Omental fat pad (tissue), 4 donors: Measurements from ENCODE around the gene PLA2G2F. TPM values are rescaled to one million over a fixed set of nuclear protein-coding genes. Genes with fewer than 3 reads are reported as not detected.

Experiments used
- ATAC-seq: fragments of 150-250 bp; one replicate; pipeline ENCODE4 v1.9.1; 2016; ENCODE audit warnings: mild to moderate bottlenecking, moderate library complexity; ENCODE audit not compliant: low FRiP score
- DNase-seq: peaks from one replicate; pipeline ENCODE4 v3.0.0-alpha.2; 2019; ENCODE audit warnings: low spot score
- CTCF ChIP-seq, 3 donors: fragments of 450-650 bp; IDR thresholded peaks; one replicate each; pipeline ENCODE4 v1.5.1; 2016 to 2017; ENCODE audit warnings: antibody characterized with exemption in 3 of 3, mild to moderate bottlenecking in 3 of 3, moderate library complexity in 2 of 3
- total RNA-seq, 4 donors: library from RNA; depleted of rRNA; stranded (reverse); fragments of >200 nt; gene quantifications; one replicate each; pipeline ENCODE4 v1.1.0, GENCODE V29; 2016

The PLA2G2F gene
- total RNA-seq: not detected

- no peak for TF ChIP-seq CTCF (IDR thresholded peaks at IDR 0.05)
- no peak for ATAC-seq
- DNase-seq: no peak
Measured at GRCh38 chr1:20138961-20139550, at the start of gene PLA2G2F. Gene PLA2G2F (plus strand): TSS chr1:20139323. CDS start chr1:20139428, 105 bp downstream.

- DNase-seq: no peak
- ATAC-seq: no peak
- TF ChIP-seq CTCF (IDR thresholded peaks at IDR 0.05): no peak
Measured at GRCh38 chr1:20089328-20090077, 49.6 kb upstream of the PLA2G2F start.

- DNase-seq: no peak
- no peak for ATAC-seq
- no peak for TF ChIP-seq CTCF (IDR thresholded peaks at IDR 0.05)
Measured at GRCh38 chr1:20090119-20090518, 49.0 kb upstream of the PLA2G2F start.

GRCh38 chr1:20090641-20091040 lies 48.5 kb upstream of the PLA2G2F start:
- ATAC-seq: no peak
- TF ChIP-seq CTCF (IDR thresholded peaks at IDR 0.05): no peak
- DNase-seq: no peak

- TF ChIP-seq CTCF (IDR thresholded peaks at IDR 0.05): no peak
- DNase-seq (no peak), ATAC-seq (no peak)
Measured at GRCh38 chr1:20093303-20093702, 45.8 kb upstream of the PLA2G2F start.

- peak; percentile 75 for ATAC-seq
- no peak for TF ChIP-seq CTCF (IDR thresholded peaks at IDR 0.05)
- DNase-seq: no peak
Measured at GRCh38 chr1:20093940-20094391, 45.2 kb upstream of the PLA2G2F start.
